Nephron (organoid): ENCODE data around the gene TUBA1B.
A peak's percentile ranks its signal among the peaks of the same experiment; 100 is the strongest.

ENCODE experiments used
- H3K27ac Mint-ChIP-seq, 3 experiments: 2 replicates each; pipeline ENCODE4 v1.8.0; 2020; ENCODE audit warnings: mixed read lengths in 3 of 3, mild to moderate bottlenecking in 2 of 3, moderate library complexity in 1 of 3
- H3K27me3 Mint-ChIP-seq: 2 replicates; pipeline ENCODE4 v1.8.0; 2021; ENCODE audit warnings: low read depth, mild to moderate bottlenecking, moderate library complexity, mixed read lengths
- H3K36me3 Mint-ChIP-seq: 2 replicates; pipeline ENCODE4 v1.8.0; 2020; ENCODE audit warnings: low read depth, mixed read lengths
- H3K4me1 Mint-ChIP-seq: 2 replicates; pipeline ENCODE4 v1.8.0; 2020; ENCODE audit warnings: mixed read lengths
- H3K4me3 Mint-ChIP-seq, 3 experiments: 2 replicates each; pipeline ENCODE4 v1.8.0; 2020; ENCODE audit warnings: mild to moderate bottlenecking in 3 of 3, mixed read lengths in 3 of 3, moderate library complexity in 2 of 3
- H3K9me3 Mint-ChIP-seq: 2 replicates; pipeline ENCODE4 v1.8.0; 2020; ENCODE audit warnings: mixed read lengths
- TF ChIP-seq, protein P1 (sequence below), 3 experiments: fragments of 200-600 bp; sonication (generic); IDR thresholded peaks; one replicate each; pipeline ENCODE4 v1.5.0; 2021; ENCODE audit warnings: antibody characterized with exemption in 3 of 3; ENCODE audit not compliant: unreplicated experiment in 3 of 3

Gene TUBA1B

DNA sequence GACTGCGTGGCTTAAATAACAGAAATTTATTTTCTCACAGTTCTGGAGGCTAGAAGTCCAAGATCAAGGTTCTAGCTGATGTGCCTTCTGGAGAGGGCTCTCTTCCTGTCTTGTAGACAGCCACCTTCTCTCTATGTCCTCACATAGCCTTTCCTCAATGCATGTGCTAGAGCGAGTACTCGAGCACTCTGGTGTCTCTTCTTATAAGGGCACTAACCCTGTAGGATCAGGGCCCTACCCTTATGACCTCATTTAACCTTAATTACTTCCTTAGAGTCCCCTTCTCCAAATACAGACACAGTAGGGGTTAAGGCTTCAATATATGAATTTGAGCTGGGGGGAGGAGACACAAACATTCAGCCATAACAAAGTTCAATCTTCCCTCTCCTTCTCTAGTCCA is 46.8 kb downstream of the TUBA1B start:
- no peak overlapping the region for H3K27ac Mint-ChIP-seq
- TF ChIP-seq, protein P1, sequence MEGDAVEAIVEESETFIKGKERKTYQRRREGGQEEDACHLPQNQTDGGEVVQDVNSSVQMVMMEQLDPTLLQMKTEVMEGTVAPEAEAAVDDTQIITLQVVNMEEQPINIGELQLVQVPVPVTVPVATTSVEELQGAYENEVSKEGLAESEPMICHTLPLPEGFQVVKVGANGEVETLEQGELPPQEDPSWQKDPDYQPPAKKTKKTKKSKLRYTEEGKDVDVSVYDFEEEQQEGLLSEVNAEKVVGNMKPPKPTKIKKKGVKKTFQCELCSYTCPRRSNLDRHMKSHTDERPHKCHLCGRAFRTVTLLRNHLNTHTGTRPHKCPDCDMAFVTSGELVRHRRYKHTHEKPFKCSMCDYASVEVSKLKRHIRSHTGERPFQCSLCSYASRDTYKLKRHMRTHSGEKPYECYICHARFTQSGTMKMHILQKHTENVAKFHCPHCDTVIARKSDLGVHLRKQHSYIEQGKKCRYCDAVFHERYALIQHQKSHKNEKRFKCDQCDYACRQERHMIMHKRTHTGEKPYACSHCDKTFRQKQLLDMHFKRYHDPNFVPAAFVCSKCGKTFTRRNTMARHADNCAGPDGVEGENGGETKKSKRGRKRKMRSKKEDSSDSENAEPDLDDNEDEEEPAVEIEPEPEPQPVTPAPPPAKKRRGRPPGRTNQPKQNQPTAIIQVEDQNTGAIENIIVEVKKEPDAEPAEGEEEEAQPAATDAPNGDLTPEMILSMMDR (IDR thresholded peaks at IDR 0.05; ENCODE audit: unreplicated experiment in 3 of 3) = no peak
- H3K4me3 Mint-ChIP-seq = no peak overlapping the region
- peaks cover 29% of the 10 kb centered on the region for H3K4me1 Mint-ChIP-seq
- no peaks in the 10 kb centered on the region for H3K9me3 Mint-ChIP-seq
- no peaks in the 10 kb centered on the region for H3K36me3 Mint-ChIP-seq
- H3K27me3 Mint-ChIP-seq = peaks cover 36% of the 10 kb centered on the region

DNA sequence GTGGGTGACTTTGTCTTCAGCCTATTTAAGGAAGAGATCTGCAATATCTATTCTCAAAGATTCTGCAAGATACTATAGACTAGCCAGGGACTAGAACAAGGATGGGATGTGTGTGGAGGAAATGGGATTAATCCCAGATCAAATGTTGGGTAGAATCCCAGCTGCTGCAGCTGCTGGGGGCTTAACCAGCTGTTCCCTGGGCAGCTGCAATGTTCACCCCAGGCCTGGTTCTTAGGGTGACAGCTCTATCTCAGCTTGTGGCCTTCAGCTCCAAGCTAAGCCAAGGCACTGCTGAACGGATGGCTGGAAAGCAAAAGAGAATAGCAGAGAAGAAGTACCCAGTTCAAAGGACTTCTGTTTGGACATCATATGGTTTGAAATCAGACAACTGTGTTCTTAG is 51.4 kb downstream of the TUBA1B start:
- no peaks in the 10 kb centered on the region for H3K9me3 Mint-ChIP-seq
- TF ChIP-seq, protein P1 (IDR thresholded peaks at IDR 0.05; ENCODE audit: unreplicated experiment in 3 of 3) = no peak
- H3K4me1 Mint-ChIP-seq = peaks cover 21% of the 10 kb centered on the region
- H3K27ac Mint-ChIP-seq = peak overlapping the region; percentile 21 to 57 (median 43)
- H3K4me3 Mint-ChIP-seq = no peak overlapping the region
- H3K27me3 Mint-ChIP-seq = peaks cover 4% of the 10 kb centered on the region
- no peaks in the 10 kb centered on the region for H3K36me3 Mint-ChIP-seq
